Esophagus squamous epithelium (tissue), 4 donors: Measurements from ENCODE around the gene RPS8.
"Not testable (repeated sequence)": the region's sequence is repeated elsewhere in the genome, so short reads cannot be mapped to it uniquely, and the experiment has no call there.

Experiments used
- CTCF ChIP-seq, 6 experiments: fragments of 450-650 bp in 4 of 6; fragments of 200-600 bp in 2 of 6; sonication (generic) in 2 of 6; IDR thresholded peaks; one replicate each; pipeline ENCODE4 v1.5.1; 2016 to 2019; ENCODE audit warnings: antibody characterized with exemption in 6 of 6, mild to moderate bottlenecking in 4 of 6, moderate library complexity in 4 of 6
- POLR2A ChIP-seq, 4 donors: fragments of 450-650 bp; IDR thresholded peaks; one replicate each; pipeline ENCODE4 v1.6.1; 2017; ENCODE audit warnings: antibody characterized with exemption in 4 of 4, mild to moderate bottlenecking in 4 of 4, moderate library complexity in 3 of 4

GRCh38 chr1:44797886-44798285 lies 22.5 kb downstream of the RPS8 start:
- TF ChIP-seq CTCF, POLR2A (IDR thresholded peaks at IDR 0.05): not testable (repeated sequence)
